Right lobe of liver (tissue), 4 donors: Measurements from ENCODE around the gene LTBR.

Source experiments
- POLR2A ChIP-seq: fragments of 450-650 bp; IDR thresholded peaks from one replicate; pipeline ENCODE4 v1.6.1; 2017; ENCODE audit warnings: antibody characterized with exemption, mild to moderate bottlenecking
- TF ChIP-seq, protein P1 (sequence below), 4 donors: fragments of 200-600 bp in 3 of 4; fragments of 450-650 bp in 1 of 4; IDR thresholded peaks; one replicate each; pipeline versions ENCODE4 v1.5.1 to v1.8.0; 2016 to 2022; ENCODE audit warnings: antibody characterized with exemption in 4 of 4, mild to moderate bottlenecking in 2 of 4
- donor health status: DM: no; HTN: no; CAD: no.
- donor health status: DM: no; HTN: no; CAD: no.
- donor health status: DM: no; HTN: yes; CAD: no.

DNA sequence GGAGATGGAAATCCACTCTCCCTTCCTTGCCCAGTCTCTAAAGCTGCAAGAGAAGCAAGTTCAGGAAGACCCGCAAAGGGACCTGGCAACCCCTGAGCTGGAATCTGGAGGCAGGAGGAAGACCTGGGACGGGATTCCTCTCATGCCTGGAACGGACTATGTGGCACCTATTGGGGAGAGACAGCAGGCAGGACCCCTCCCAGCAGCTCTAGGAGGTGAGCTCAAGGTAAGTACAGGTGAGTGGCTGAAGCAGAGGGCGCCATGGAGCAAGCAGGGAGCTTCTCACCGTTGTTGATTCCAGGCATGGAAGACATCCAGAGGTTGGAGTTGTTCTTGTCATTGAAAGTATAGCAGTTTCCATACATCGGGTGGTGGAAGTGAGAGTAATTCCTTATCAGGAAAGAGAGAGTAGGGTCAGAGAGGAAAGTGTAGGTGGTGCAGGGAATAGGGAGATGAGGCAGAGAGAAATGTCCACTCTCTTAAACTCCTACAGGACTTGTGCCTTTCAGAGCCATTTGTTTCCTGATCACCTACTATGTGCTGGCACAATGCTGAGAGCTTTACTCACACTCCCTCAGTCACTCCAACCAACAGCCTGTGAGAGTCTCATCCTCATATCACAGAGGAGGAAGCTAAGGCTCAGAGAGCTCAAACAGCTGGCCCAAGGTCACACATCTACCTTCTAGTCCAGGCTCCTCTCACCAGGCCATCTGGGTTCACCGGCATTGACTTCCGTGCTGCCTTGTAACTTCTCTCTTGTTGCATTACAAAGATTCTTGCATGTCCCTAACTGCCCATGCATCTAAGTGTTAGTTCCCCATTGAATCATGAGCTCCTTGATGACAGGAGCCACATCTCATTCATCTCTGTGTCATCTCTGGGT lies 28.2 kb upstream of the LTBR start:
- TF ChIP-seq, protein P1, sequence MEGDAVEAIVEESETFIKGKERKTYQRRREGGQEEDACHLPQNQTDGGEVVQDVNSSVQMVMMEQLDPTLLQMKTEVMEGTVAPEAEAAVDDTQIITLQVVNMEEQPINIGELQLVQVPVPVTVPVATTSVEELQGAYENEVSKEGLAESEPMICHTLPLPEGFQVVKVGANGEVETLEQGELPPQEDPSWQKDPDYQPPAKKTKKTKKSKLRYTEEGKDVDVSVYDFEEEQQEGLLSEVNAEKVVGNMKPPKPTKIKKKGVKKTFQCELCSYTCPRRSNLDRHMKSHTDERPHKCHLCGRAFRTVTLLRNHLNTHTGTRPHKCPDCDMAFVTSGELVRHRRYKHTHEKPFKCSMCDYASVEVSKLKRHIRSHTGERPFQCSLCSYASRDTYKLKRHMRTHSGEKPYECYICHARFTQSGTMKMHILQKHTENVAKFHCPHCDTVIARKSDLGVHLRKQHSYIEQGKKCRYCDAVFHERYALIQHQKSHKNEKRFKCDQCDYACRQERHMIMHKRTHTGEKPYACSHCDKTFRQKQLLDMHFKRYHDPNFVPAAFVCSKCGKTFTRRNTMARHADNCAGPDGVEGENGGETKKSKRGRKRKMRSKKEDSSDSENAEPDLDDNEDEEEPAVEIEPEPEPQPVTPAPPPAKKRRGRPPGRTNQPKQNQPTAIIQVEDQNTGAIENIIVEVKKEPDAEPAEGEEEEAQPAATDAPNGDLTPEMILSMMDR (IDR thresholded peaks at IDR 0.05): peak in 1 of 4 donors; percentile 26
- TF ChIP-seq POLR2A: no peak
